Measurements from ENCODE around the gene ZCWPW2. TPM values are rescaled to one million over a fixed set of nuclear protein-coding genes. Genes with fewer than 3 reads are reported as not detected.

ZCWPW2 gene
- total RNA-seq, 4 donors from 2014 or later, result 0.38 to 1.3 (median 0.70) TPM

- TF ChIP-seq CTCF (IDR thresholded peaks at IDR 0.05; ENCODE audit: low read depth), result no peak
These were observed 215.7 kb downstream of the ZCWPW2 start for GRCh38 chr3:28564211-28564610.

- TF ChIP-seq CTCF (IDR thresholded peaks at IDR 0.05; ENCODE audit: low read depth), result no peak
These were observed 220.8 kb downstream of the ZCWPW2 start for GRCh38 chr3:28569357-28569756.

GRCh38 chr3:28574036-28574435 is 225.5 kb downstream of the ZCWPW2 start:
- TF ChIP-seq CTCF (IDR thresholded peaks at IDR 0.05; ENCODE audit: low read depth), result no peak

- TF ChIP-seq CTCF (IDR thresholded peaks at IDR 0.05; ENCODE audit: low read depth), result no peak
These were observed 226.7 kb downstream of the ZCWPW2 start for GRCh38 chr3:28575100-28575745.

Other genes starting within 250 kb of the ZCWPW2 start
- 10 to 100 TPM; 10.9 to 17.6 (median 13.8) TPM for gene CMC1, start 107.1 kb upstream of the ZCWPW2 start, total RNA-seq
- 100 to 1,000 TPM; 106 to 152 (median 138) TPM for gene AZI2, start 103 bp downstream of the ZCWPW2 start, total RNA-seq